Skeletal muscle tissue (tissue), 4 donors: Measurements from ENCODE around the gene ABCA13. TPM values are rescaled to one million over a fixed set of nuclear protein-coding genes. Genes with fewer than 3 reads are reported as not detected.

Source experiments
- H3K27ac ChIP-seq: one replicate; pipeline ENCODE4 v1.7.0; 2013; ENCODE audit warnings: mild to moderate bottlenecking, low read depth, low read length, inconsistent platforms
- H3K27me3 ChIP-seq, 3 donors: one replicate each; pipeline ENCODE4 v1.7.0; 2013; ENCODE audit warnings: low read length in 3 of 3; ENCODE audit not compliant: control insufficient read depth in 3 of 3, insufficient read depth in 3 of 3
- H3K36me3 ChIP-seq, 3 donors: one replicate each; pipeline ENCODE4 v1.7.0; 2013; ENCODE audit warnings: low read length in 3 of 3; ENCODE audit not compliant: control insufficient read depth in 3 of 3, insufficient read depth in 3 of 3
- H3K4me1 ChIP-seq, 3 donors: one replicate each; pipeline ENCODE4 v1.7.0; 2013; ENCODE audit warnings: low read length in 3 of 3, mild to moderate bottlenecking in 3 of 3; ENCODE audit not compliant: control insufficient read depth in 3 of 3, insufficient read depth in 3 of 3
- H3K4me3 ChIP-seq, 3 donors: one replicate each; pipeline ENCODE4 v1.7.0; 2013; ENCODE audit warnings: low read length in 3 of 3
- H3K9ac ChIP-seq, 3 donors: one replicate each; pipeline ENCODE4 v1.7.0; 2013; ENCODE audit warnings: low read length in 3 of 3, mild to moderate bottlenecking in 3 of 3, moderate library complexity in 2 of 3, low read depth in 1 of 3
- H3K9me3 ChIP-seq, 3 donors: one replicate each; pipeline ENCODE4 v1.7.0; 2013; ENCODE audit warnings: low read length in 3 of 3; ENCODE audit not compliant: control insufficient read depth in 3 of 3
- total RNA-seq: library from RNA; depleted of rRNA; stranded (reverse); fragments of >200 nt; gene quantifications from one replicate; pipeline ENCODE4 v1.2.3, GENCODE V29; 2014
- donor health status: Osteomylitis.

Gene ABCA13
- total RNA-seq, 1 donor from 2014 or later = 0.52 TPM

- H3K4me1 ChIP-seq = no peaks in the 10 kb centered on the region
Measured at GRCh38 chr7:48381571-48381970, 210.3 kb downstream of the ABCA13 start.

GRCh38 chr7:48384180-48384752 lies 213.0 kb downstream of the ABCA13 start:
- H3K27me3 ChIP-seq = no peaks in the 10 kb centered on the region
- no peak overlapping the region for H3K4me3 ChIP-seq
- no peaks in the 10 kb centered on the region for H3K4me1 ChIP-seq
- H3K9me3 ChIP-seq = no peaks in the 10 kb centered on the region
- no peak overlapping the region for H3K27ac ChIP-seq
- no peaks in the 10 kb centered on the region for H3K36me3 ChIP-seq
- H3K9ac ChIP-seq = no peak overlapping the region

More at GRCh38 chr7:48381571-48381970, 210.3 kb downstream of the ABCA13 start:
- H3K27me3 ChIP-seq = no peaks in the 10 kb centered on the region
- H3K9ac ChIP-seq = no peak overlapping the region
- no peak overlapping the region for H3K4me3 ChIP-seq
- H3K36me3 ChIP-seq = no peaks in the 10 kb centered on the region
- no peak overlapping the region for H3K27ac ChIP-seq
- H3K9me3 ChIP-seq = no peaks in the 10 kb centered on the region

- Histone ChIP-seq H3K4me1 (no peaks in the 10 kb centered on the region), H3K4me3 (no peak overlapping the region), H3K9ac (no peak overlapping the region), H3K27ac (no peak overlapping the region), H3K27me3 (no peaks in the 10 kb centered on the region), H3K36me3 (no peaks in the 10 kb centered on the region), H3K9me3 (peaks cover 0 to 3% (median 0%) of the 10 kb centered on the region in 3 donors)
Measured at GRCh38 chr7:48387932-48388331, 216.7 kb downstream of the ABCA13 start.

GRCh38 chr7:48388911-48389310 lies 217.7 kb downstream of the ABCA13 start:
- Histone ChIP-seq H3K27me3 (no peaks in the 10 kb centered on the region), H3K27ac (no peak overlapping the region), H3K9ac (no peak overlapping the region), H3K9me3 (peaks cover 0 to 3% (median 0%) of the 10 kb centered on the region in 3 donors), H3K4me3 (no peak overlapping the region), H3K4me1 (no peaks in the 10 kb centered on the region), H3K36me3 (no peaks in the 10 kb centered on the region)

GRCh38 chr7:48389977-48390376 lies 218.7 kb downstream of the ABCA13 start:
- Histone ChIP-seq H3K9me3 (peaks cover 0 to 4% (median 0%) of the 10 kb centered on the region in 3 donors), H3K27me3 (no peaks in the 10 kb centered on the region), H3K4me1 (no peaks in the 10 kb centered on the region), H3K4me3 (no peak overlapping the region), H3K36me3 (no peaks in the 10 kb centered on the region), H3K9ac (no peak overlapping the region), H3K27ac (no peak overlapping the region)

- Histone ChIP-seq H3K36me3 (no peaks in the 10 kb centered on the region), H3K4me1 (no peaks in the 10 kb centered on the region), H3K9me3 (peaks cover 0 to 4% (median 0%) of the 10 kb centered on the region in 3 donors), H3K4me3 (no peak overlapping the region), H3K9ac (no peak overlapping the region), H3K27ac (no peak overlapping the region), H3K27me3 (no peaks in the 10 kb centered on the region)
Measured at GRCh38 chr7:48390388-48391327, 219.4 kb downstream of the ABCA13 start.

GRCh38 chr7:48398191-48398590 lies 226.9 kb downstream of the ABCA13 start:
- no peaks in the 10 kb centered on the region for H3K27me3 ChIP-seq
- no peak overlapping the region for H3K27ac ChIP-seq
- H3K9ac ChIP-seq = no peak overlapping the region
- peaks cover 0 to 2% (median 0%) of the 10 kb centered on the region in 3 donors for H3K9me3 ChIP-seq
- H3K4me3 ChIP-seq = no peak overlapping the region
- H3K36me3 ChIP-seq = no peaks in the 10 kb centered on the region
- H3K4me1 ChIP-seq = no peaks in the 10 kb centered on the region

- H3K4me3 ChIP-seq = no peak overlapping the region
- H3K4me1 ChIP-seq = no peaks in the 10 kb centered on the region
- H3K9me3 ChIP-seq = no peaks in the 10 kb centered on the region
- H3K9ac ChIP-seq = no peak overlapping the region
- H3K36me3 ChIP-seq = no peaks in the 10 kb centered on the region
- no peak overlapping the region for H3K27ac ChIP-seq
- no peaks in the 10 kb centered on the region for H3K27me3 ChIP-seq
Measured at GRCh38 chr7:48402721-48403120, 231.5 kb downstream of the ABCA13 start.

- no peaks in the 10 kb centered on the region for H3K4me1 ChIP-seq
- H3K9me3 ChIP-seq = no peaks in the 10 kb centered on the region
- no peak overlapping the region for H3K27ac ChIP-seq
- no peaks in the 10 kb centered on the region for H3K27me3 ChIP-seq
- H3K4me3 ChIP-seq = no peak overlapping the region
- H3K9ac ChIP-seq = no peak overlapping the region
- H3K36me3 ChIP-seq = no peaks in the 10 kb centered on the region
Measured at GRCh38 chr7:48408731-48409130, 237.5 kb downstream of the ABCA13 start.

GRCh38 chr7:48411619-48412018 lies 240.4 kb downstream of the ABCA13 start:
- Histone ChIP-seq H3K9ac (no peak overlapping the region), H3K4me3 (no peak overlapping the region), H3K27me3 (no peaks in the 10 kb centered on the region), H3K4me1 (no peaks in the 10 kb centered on the region), H3K36me3 (no peaks in the 10 kb centered on the region), H3K27ac (no peak overlapping the region), H3K9me3 (no peaks in the 10 kb centered on the region)
